HG03196 (cell line): ENCODE results near the gene SYT12.

ENCODE experiments used
- ATAC-seq: cut with Tn5 transposase; IDR thresholded peaks from one replicate; pipeline ENCODE4 v1.9.1; 2021; ENCODE audit not compliant: unreplicated experiment

Gene SYT12

GRCh38 chr11:67054346-67054835 is 31.5 kb downstream of the SYT12 start:
- no peak for ATAC-seq

- no peak for ATAC-seq
These were observed 32.0 kb downstream of the SYT12 start for GRCh38 chr11:67054836-67055523.

GRCh38 chr11:67055812-67056211 is 32.9 kb downstream of the SYT12 start:
- ATAC-seq = no peak

GRCh38 chr11:67056267-67057204 is 33.6 kb downstream of the SYT12 start, which contains the start of gene RHOD:
RHOD (plus strand) TSS chr11:67056847; CDS start chr11:67056903, 56 bp downstream.
- ATAC-seq = no peak

GRCh38 chr11:67057205-67057672 is 34.3 kb downstream of the SYT12 start:
- ATAC-seq = no peak

- no peak for ATAC-seq
These were observed 35.6 kb downstream of the SYT12 start for GRCh38 chr11:67058506-67058905.

GRCh38 chr11:67059671-67060070 is 36.7 kb downstream of the SYT12 start:
- ATAC-seq = no peak

- no peak for ATAC-seq
These were observed 37.2 kb downstream of the SYT12 start for GRCh38 chr11:67060111-67060522.

- ATAC-seq = no peak
These were observed 39.8 kb downstream of the SYT12 start for GRCh38 chr11:67062526-67063373.

GRCh38 chr11:67066333-67066709 is 43.4 kb downstream of the SYT12 start:
- no peak for ATAC-seq

GRCh38 chr11:67071420-67072284 is 48.7 kb downstream of the SYT12 start:
- no peak for ATAC-seq

- ATAC-seq = no peak
These were observed 49.4 kb downstream of the SYT12 start for GRCh38 chr11:67072295-67072694.

- no peak for ATAC-seq
These were observed 51.0 kb downstream of the SYT12 start for GRCh38 chr11:67073908-67074307.

- ATAC-seq = no peak
These were observed 53.3 kb downstream of the SYT12 start for GRCh38 chr11:67076202-67076601.

- no peak for ATAC-seq
These were observed 56.3 kb downstream of the SYT12 start for GRCh38 chr11:67079065-67079705.

GRCh38 chr11:67082071-67082791 is 59.3 kb downstream of the SYT12 start:
- ATAC-seq = no peak

GRCh38 chr11:67083786-67084366 is 60.9 kb downstream of the SYT12 start:
- ATAC-seq = no peak

- no peak for ATAC-seq
These were observed 62.7 kb downstream of the SYT12 start for GRCh38 chr11:67085617-67086016.
